H1 (cell line): ENCODE results near the gene AIFM3. TPM values are rescaled to one million over a fixed set of nuclear protein-coding genes. Genes with fewer than 3 reads are reported as not detected.

Source experiments
- CTCF ChIA-PET: fragments of 300-600 bp; sonication (Branson Sonifier 250); formaldehyde crosslinking; loops from one replicate; lab custom pipeline; 2021; ENCODE audit not compliant: partially characterized antibody; lab: Charles Lee
- POLR2A ChIA-PET: fragments of 300-600 bp; sonication (Branson Sonifier 250); formaldehyde crosslinking; loops from one replicate; lab custom pipeline; 2021; ENCODE audit warnings: inconsistent platforms; ENCODE audit not compliant: partially characterized antibody; lab: Charles Lee
- DNase-seq, 2 experiments: peaks; one replicate each; pipeline versions ENCODE4 v3.0.0 to v3.0.0-alpha.2; 2010 to 2022; ENCODE audit warnings: low spot score in 2 of 2, low read depth in 1 of 2, mixed read lengths in 1 of 2
- FAIRE-seq: peaks from 2 replicates; lab custom pipeline; 2011; peaks lifted over from hg19 to GRCh38; lab: Jason Lieb, UNC
- H2AFZ ChIP-seq: 2 replicates; pipeline ENCODE4 v1.8.1; 2012; ENCODE audit warnings: low read length, inconsistent platforms
- H2AK5ac ChIP-seq: 2 replicates; pipeline ENCODE4 v1.6.1; 2013; ENCODE audit warnings: low read depth, low read length
- H2BK120ac ChIP-seq: replicated peaks from 2 replicates; pipeline ENCODE3; 2013; ENCODE audit warnings: low read depth, low read length, inconsistent platforms
- H2BK12ac ChIP-seq: 2 replicates; pipeline ENCODE4 v1.6.1; 2013; ENCODE audit warnings: low read depth, low read length
- H2BK15ac ChIP-seq: 2 replicates; pipeline ENCODE4 v1.6.1; 2013; ENCODE audit warnings: low read length
- H2BK20ac ChIP-seq: 2 replicates; pipeline ENCODE4 v1.6.1; 2013; ENCODE audit warnings: low read length
- H2BK5ac ChIP-seq: 2 replicates; pipeline ENCODE4 v1.6.1; 2013; ENCODE audit warnings: low read depth, low read length
- H3K14ac ChIP-seq: 2 replicates; pipeline ENCODE4 v1.6.1; 2013; ENCODE audit warnings: inconsistent platforms; ENCODE audit not compliant: insufficient read length
- H3K18ac ChIP-seq: 2 replicates; pipeline ENCODE4 v1.6.1; 2013; ENCODE audit warnings: low read length; ENCODE audit errors: extremely low read depth
- H3K23ac ChIP-seq: 2 replicates; pipeline ENCODE4 v1.6.1; 2013; ENCODE audit warnings: inconsistent platforms; ENCODE audit not compliant: insufficient read length
- H3K23me2 ChIP-seq: 2 replicates; pipeline ENCODE4 v1.6.1; 2013; ENCODE audit warnings: low read depth, low read length
- H3K27ac ChIP-seq: 2 replicates; pipeline ENCODE4 v1.6.1; 2011; ENCODE audit warnings: low read depth, low read length, inconsistent platforms
- H3K27me3 ChIP-seq, 4 experiments: replicated peaks in 1 of 4; 1 replicate in 1 of 4; 2 replicates in 3 of 4; pipeline versions ENCODE4 v1.6.1 to v1.8.1; 2011 to 2013; ENCODE audit warnings: low read length in 3 of 4, mild to moderate bottlenecking in 3 of 4, inconsistent platforms in 2 of 4, mixed read lengths in 2 of 4, moderate library complexity in 1 of 4; ENCODE audit not compliant: control insufficient read depth in 3 of 4, insufficient read depth in 3 of 4; ENCODE audit errors: extremely low read depth in 1 of 4
- H3K36me3 ChIP-seq, 4 experiments: 2 replicates each; pipeline versions ENCODE4 v1.6.1 to v1.8.1; 2011 to 2013; ENCODE audit warnings: mild to moderate bottlenecking in 4 of 4, low read length in 3 of 4, moderate library complexity in 2 of 4, control low read depth in 1 of 4, inconsistent platforms in 1 of 4; ENCODE audit not compliant: insufficient read depth in 4 of 4, control insufficient read depth in 2 of 4
- H3K4ac ChIP-seq: replicated peaks from 2 replicates; pipeline ENCODE3; 2013; ENCODE audit warnings: low read length, low read depth, mixed read lengths, inconsistent platforms; ENCODE audit not compliant: insufficient read length
- H3K4me1 ChIP-seq, 4 experiments: replicated peaks in 1 of 4; 1 replicate in 1 of 4; 2 replicates in 3 of 4; pipeline versions ENCODE4 v1.6.1 to v1.8.1; 2011 to 2013; ENCODE audit warnings: low read length in 3 of 4, inconsistent platforms in 2 of 4, mixed read lengths in 1 of 4; ENCODE audit not compliant: insufficient read depth in 4 of 4, control insufficient read depth in 3 of 4
- H3K4me2 ChIP-seq, 2 experiments: 2 replicates each; pipeline versions ENCODE4 v1.6.1 to v1.8.1; 2011 to 2013; ENCODE audit warnings: low read depth in 2 of 2, low read length in 2 of 2, control low read depth in 1 of 2, inconsistent platforms in 1 of 2, mild to moderate bottlenecking in 1 of 2; ENCODE audit not compliant: insufficient read depth in 1 of 2
- H3K4me3 ChIP-seq, 4 experiments: fragments of 200-600, 300-600 bp in 1 of 4; sonication (generic), shearing (Covaris generic), sonication (Bioruptor Twin) in 1 of 4; 2 replicates each; pipeline versions ENCODE4 v1.5.1 to v1.8.1; 2011 to 2016; ENCODE audit warnings: low read length in 4 of 4, low read depth in 3 of 4, control low read depth in 2 of 4, inconsistent platforms in 2 of 4, mild to moderate bottlenecking in 2 of 4, mixed read lengths in 1 of 4, moderate library complexity in 1 of 4; ENCODE audit not compliant: insufficient read depth in 2 of 4; ENCODE audit errors: extremely low read depth in 1 of 4
- H3K56ac ChIP-seq: replicated peaks from 2 replicates; pipeline ENCODE3; 2013; ENCODE audit warnings: low read depth, mild to moderate bottlenecking, mixed read lengths, low read length, inconsistent platforms; ENCODE audit not compliant: insufficient read length
- H3K79me1 ChIP-seq: 2 replicates; pipeline ENCODE4 v1.6.1; 2013; ENCODE audit warnings: low read depth, low read length, control low read depth
- H3K79me2 ChIP-seq, 2 experiments: 2 replicates each; pipeline versions ENCODE4 v1.6.1 to v1.8.1; 2012 to 2013; ENCODE audit warnings: low read length in 2 of 2, mild to moderate bottlenecking in 2 of 2, inconsistent platforms in 1 of 2; ENCODE audit not compliant: insufficient read depth in 2 of 2, control insufficient read depth in 1 of 2
- H3K9ac ChIP-seq, 4 experiments: replicated peaks in 1 of 4; 1 replicate in 1 of 4; 2 replicates in 3 of 4; pipeline versions ENCODE4 v1.6.1 to v1.8.1; 2011 to 2013; ENCODE audit warnings: low read depth in 3 of 4, low read length in 3 of 4, control low read depth in 2 of 4, mild to moderate bottlenecking in 2 of 4, moderate library complexity in 2 of 4, inconsistent platforms in 1 of 4; ENCODE audit errors: extremely low read depth in 1 of 4
- H3K9me3 ChIP-seq, 2 experiments: 2 replicates each; pipeline versions ENCODE4 v1.6.1 to v1.8.1; 2012 to 2013; ENCODE audit warnings: mild to moderate bottlenecking in 2 of 2, moderate library complexity in 2 of 2, control low read depth in 1 of 2, inconsistent platforms in 1 of 2, low read depth in 1 of 2, low read length in 1 of 2, mixed read lengths in 1 of 2; ENCODE audit not compliant: insufficient read depth in 2 of 2
- H4K20me1 ChIP-seq, 2 experiments: replicated peaks in 1 of 2; 2 replicates each; pipeline versions ENCODE3 to v1.8.1; 2011 to 2013; ENCODE audit warnings: inconsistent platforms in 2 of 2, low read length in 2 of 2, mild to moderate bottlenecking in 1 of 2; ENCODE audit not compliant: insufficient read depth in 2 of 2, control insufficient read depth in 1 of 2
- H4K5ac ChIP-seq: 2 replicates; pipeline ENCODE4 v1.6.1; 2013; ENCODE audit warnings: low read length, low read depth, mixed read lengths, inconsistent platforms; ENCODE audit not compliant: insufficient read length
- H4K8ac ChIP-seq: 2 replicates; pipeline ENCODE4 v1.8.0; 2013; ENCODE audit warnings: mild to moderate bottlenecking, moderate library complexity, low read length, inconsistent platforms; ENCODE audit not compliant: insufficient read depth; ENCODE audit errors: extremely low read depth
- H4K91ac ChIP-seq: replicated peaks from 2 replicates; pipeline ENCODE3; 2013; ENCODE audit warnings: low read length, mixed read lengths, inconsistent platforms; ENCODE audit not compliant: insufficient read length
- SRF ChIP-seq: IDR thresholded peaks from 2 replicates; pipeline ENCODE4 v1.6.1; 2011; ENCODE audit warnings: mild to moderate bottlenecking, low read depth, low read length, moderate library complexity
- YY1 ChIP-seq: IDR thresholded peaks from 2 replicates; pipeline ENCODE4 v1.6.1; 2011; ENCODE audit warnings: low read depth, mild to moderate bottlenecking, low read length
- WGBS, 2 experiments: shearing (Covaris generic) in 1 of 2; methylation state at CpG; one replicate each; pipeline versions ENCODE4 v1.1.6 to v1.1.7; 2013 to 2015; ENCODE audit warnings: low lambda C conversion rate in 2 of 2, mixed read lengths in 2 of 2, inconsistent platforms in 1 of 2, low coverage in 1 of 2, missing lambda C conversion rate in 1 of 2; ENCODE audit not compliant: insufficient replicate concordance in 2 of 2, insufficient coverage in 1 of 2, insufficient read length in 1 of 2; ENCODE audit errors: extremely low coverage in 1 of 2, missing lambda C conversion rate in 1 of 2; 5-methylcytosine and 5-hydroxymethylcytosine counted together
- polyA plus RNA-seq, 7 experiments: library from polyadenylated mRNA; depleted of rRNA in 3 of 7; stranded (reverse) in 5 of 7; unstranded in 2 of 7; fragments of >200 nt in 5 of 7; fragments of 200-250 nt in 2 of 7; gene quantifications; 1 replicate in 5 of 7; 2 replicates in 1 of 7; 4 replicates in 1 of 7; pipeline versions ENCODE4 v1.2.1 to v1.2.3, GENCODE V29; 2011 to 2013; ENCODE audit warnings: missing spikeins in 2 of 7, mixed read lengths in 2 of 7
- total RNA-seq: library from RNA; stranded (reverse); fragmentation: NEBNext Ultra II Directional; extraction: Animal tissue kit (Norgen Biotek cat#: 25700); gene quantifications from 2 replicates; pipeline ENCODE4 v1.2.1, GENCODE V29; 2021

AIFM3 gene
- total and polyA plus RNA-seq, 2 of the 8 experiments (the other 6 are each of a cell fraction or from before 2014, with no cell fraction given) = 0.86 to 1.4 TPM

DNA sequence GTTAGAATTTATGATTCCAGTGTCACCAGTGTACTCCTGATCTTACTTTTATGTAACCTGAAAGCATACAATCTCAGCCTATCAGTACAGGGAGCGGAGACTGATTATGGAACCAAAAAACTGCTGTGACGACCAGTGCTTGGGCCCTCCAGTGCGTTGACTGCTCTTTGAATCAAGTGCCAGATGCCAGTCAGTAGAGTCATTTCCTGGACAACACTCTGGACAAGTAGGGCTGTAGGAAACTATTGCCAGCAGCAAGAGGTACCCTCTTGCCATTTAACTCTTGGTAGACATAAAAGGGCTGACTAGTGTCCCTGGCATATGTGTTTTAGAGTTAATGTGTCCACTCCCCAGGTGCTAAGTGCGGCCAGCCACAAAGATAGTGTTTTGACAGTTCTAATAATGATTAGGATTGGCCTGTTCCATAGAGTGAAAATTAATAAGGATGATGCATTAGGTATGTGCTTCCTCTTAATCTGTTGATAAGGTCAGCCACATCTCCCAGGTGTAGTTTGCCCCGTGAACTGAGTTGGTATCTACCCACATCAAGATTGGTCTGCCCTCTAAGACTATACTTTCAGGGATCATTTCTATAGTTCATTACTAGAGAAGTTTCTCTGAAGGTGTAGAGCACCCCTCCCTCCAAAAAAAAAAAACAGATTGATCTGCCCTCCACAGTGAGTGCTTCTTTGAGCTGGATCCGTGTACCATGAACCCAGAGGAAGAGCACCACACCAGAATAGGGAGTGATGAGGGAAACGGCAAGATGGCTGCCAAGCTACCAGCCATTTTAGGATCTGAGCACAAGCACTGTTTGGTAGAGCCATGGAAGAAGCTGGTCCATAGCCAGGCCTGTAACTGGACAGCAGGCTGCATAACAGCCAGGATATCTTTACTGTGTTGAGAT, 20.7 kb upstream of the AIFM3 start:
- no peak for DNase-seq
- peaks cover 4 to 24% (median 18%) of the 10 kb centered on the region in 4 experiments; a peak in 6 of 8 replicates for H3K36me3 ChIP-seq
- H2BK5ac ChIP-seq = peak overlapping the region; percentile 36; the same call in 1 of the 2 replicates
- CTCF ChIA-PET = interaction anchor here (0.8 to 1.2 kb wide), 4 partner anchors 10 to 156 kb away, joined by 3 to 7 read pairs (median 4); no protein-coding TSS in a partner anchor
- H4K91ac ChIP-seq = no peak overlapping the region
- WGBS, 2 experiments = 88% methylated on average over 7 of the region's 7 CpGs; no CpG with 5 or more reads in 1 of the 2 experiments
- H3K23me2 ChIP-seq = no peaks in the 10 kb centered on the region
- peaks cover 11% of the 10 kb centered on the region for H3K79me1 ChIP-seq
- FAIRE-seq = no peak
- H2BK12ac ChIP-seq = no peak overlapping the region
- H3K18ac ChIP-seq = no peak overlapping the region
- H3K56ac ChIP-seq = no peak overlapping the region
- H3K27me3 ChIP-seq = no peaks in the 10 kb centered on the region
- H3K4me2 ChIP-seq = no peak overlapping the region
- H2BK20ac ChIP-seq = no peak overlapping the region
- no peak overlapping the region for H3K4me3 ChIP-seq
- no peak overlapping the region for H3K23ac ChIP-seq
- H2AFZ ChIP-seq = no peak overlapping the region
- no peak overlapping the region for H2BK120ac ChIP-seq
- H3K9me3 ChIP-seq = no peaks in the 10 kb centered on the region
- POLR2A ChIA-PET = no interaction called here
- no peak overlapping the region for H3K4ac ChIP-seq
- no peak overlapping the region for H2AK5ac ChIP-seq
- no peak overlapping the region for H3K9ac ChIP-seq
- H3K27ac ChIP-seq = no peak overlapping the region
- H3K4me1 ChIP-seq = no peaks in the 10 kb centered on the region; a peak in 1 of 7 replicates
- H3K79me2 ChIP-seq = peaks cover 22 to 98% of the 10 kb centered on the region in 2 experiments
- no peak overlapping the region for H2BK15ac ChIP-seq
- H3K14ac ChIP-seq = no peak overlapping the region
- peaks cover 34 to 38% of the 10 kb centered on the region in 2 experiments for H4K20me1 ChIP-seq
- no peak for TF ChIP-seq SRF
- peak; percentile 85 for TF ChIP-seq YY1
- no peak overlapping the region for H4K8ac ChIP-seq
- H4K5ac ChIP-seq = no peak overlapping the region
